HG02840 (cell line): ENCODE results near the gene DTD2.
"Not testable (repeated sequence)": the region's sequence is repeated elsewhere in the genome, so short reads cannot be mapped to it uniquely, and the experiment has no call there.

Experiments used
- ATAC-seq: cut with Tn5 transposase; IDR thresholded peaks from one replicate; pipeline ENCODE4 v1.9.1; 2021; ENCODE audit warnings: mild to moderate bottlenecking, moderate library complexity, moderate number of reproducible peaks; ENCODE audit not compliant: unreplicated experiment, low FRiP score

DTD2 gene

GRCh38 chr14:31456841-31457664, at the start of gene DTD2:
TSS of gene DTD2 (minus strand) at chr14:31457506. CDS start at chr14:31457393, 113 bp downstream.
- peak; percentile 99 for ATAC-seq

GRCh38 chr14:31505411-31505810, 48.1 kb upstream of the DTD2 start:
- ATAC-seq = no peak

- ATAC-seq = no peak
Measured at GRCh38 chr14:31501870-31502269, 44.6 kb upstream of the DTD2 start.

- ATAC-seq = no peak
Measured at GRCh38 chr14:31492759-31493498, 35.6 kb upstream of the DTD2 start.

GRCh38 chr14:31489691-31490090, 32.4 kb upstream of the DTD2 start:
- no peak for ATAC-seq

- ATAC-seq = no peak
Measured at GRCh38 chr14:31487886-31488285, 30.6 kb upstream of the DTD2 start, which contains the start of gene GPR33. TSS of gene GPR33 (minus strand) at chr14:31488039. CDS start at chr14:31483965, 4,074 bp downstream.

- ATAC-seq = no peak
Measured at GRCh38 chr14:31486764-31487163, 29.5 kb upstream of the DTD2 start.

- no peak for ATAC-seq
Measured at GRCh38 chr14:31484754-31485153, 27.4 kb upstream of the DTD2 start.

- ATAC-seq = no peak
Measured at GRCh38 chr14:31480156-31480555, 22.9 kb upstream of the DTD2 start.

- ATAC-seq = no peak
Measured at GRCh38 chr14:31479027-31479426, 21.7 kb upstream of the DTD2 start.

- no peak for ATAC-seq
Measured at GRCh38 chr14:31477248-31477647, 19.9 kb upstream of the DTD2 start.

- ATAC-seq = no peak
Measured at GRCh38 chr14:31476131-31476866, 19.0 kb upstream of the DTD2 start.

- ATAC-seq = no peak
Measured at GRCh38 chr14:31466554-31466953, 9.2 kb upstream of the DTD2 start.

GRCh38 chr14:31465111-31465510, 7.8 kb upstream of the DTD2 start:
- ATAC-seq = no peak

- ATAC-seq = not testable (repeated sequence)
Measured at GRCh38 chr14:31462450-31462849, 5.1 kb upstream of the DTD2 start.

- ATAC-seq = no peak
Measured at GRCh38 chr14:31461545-31461944, 4.2 kb upstream of the DTD2 start.

GRCh38 chr14:31457665-31458659, 656 bp upstream of the DTD2 start:
- no peak for ATAC-seq

- no peak for ATAC-seq
Measured at GRCh38 chr14:31449971-31450610, 7.2 kb downstream of the DTD2 start.

- no peak for ATAC-seq
Measured at GRCh38 chr14:31449136-31449535, 8.2 kb downstream of the DTD2 start.
